Measurements from ENCODE around the gene UBE2E1.

DNA sequence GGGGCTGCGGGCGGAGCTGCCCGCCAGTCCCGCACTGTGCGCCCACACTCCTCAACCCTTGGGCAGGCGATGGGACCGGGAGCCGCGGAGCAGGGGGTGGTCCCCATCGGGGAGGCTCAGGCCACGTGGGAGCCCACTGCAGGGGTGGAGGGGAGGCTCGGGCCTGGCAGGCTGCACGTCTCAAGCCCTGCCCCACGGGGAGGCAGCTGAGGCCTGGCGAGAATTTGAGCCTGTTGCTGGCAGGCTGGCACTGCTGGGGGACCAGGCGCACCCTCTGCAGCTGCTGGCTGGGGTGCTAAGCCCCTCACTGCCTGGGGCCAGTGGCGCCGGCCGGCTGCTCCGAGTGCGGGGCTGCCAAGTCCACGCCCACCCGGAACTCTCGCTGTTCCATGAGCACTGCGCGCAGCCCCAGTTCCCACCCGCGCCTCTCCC lies 76.7 kb downstream of the UBE2E1 start:
- TF ChIP-seq, protein P1, sequence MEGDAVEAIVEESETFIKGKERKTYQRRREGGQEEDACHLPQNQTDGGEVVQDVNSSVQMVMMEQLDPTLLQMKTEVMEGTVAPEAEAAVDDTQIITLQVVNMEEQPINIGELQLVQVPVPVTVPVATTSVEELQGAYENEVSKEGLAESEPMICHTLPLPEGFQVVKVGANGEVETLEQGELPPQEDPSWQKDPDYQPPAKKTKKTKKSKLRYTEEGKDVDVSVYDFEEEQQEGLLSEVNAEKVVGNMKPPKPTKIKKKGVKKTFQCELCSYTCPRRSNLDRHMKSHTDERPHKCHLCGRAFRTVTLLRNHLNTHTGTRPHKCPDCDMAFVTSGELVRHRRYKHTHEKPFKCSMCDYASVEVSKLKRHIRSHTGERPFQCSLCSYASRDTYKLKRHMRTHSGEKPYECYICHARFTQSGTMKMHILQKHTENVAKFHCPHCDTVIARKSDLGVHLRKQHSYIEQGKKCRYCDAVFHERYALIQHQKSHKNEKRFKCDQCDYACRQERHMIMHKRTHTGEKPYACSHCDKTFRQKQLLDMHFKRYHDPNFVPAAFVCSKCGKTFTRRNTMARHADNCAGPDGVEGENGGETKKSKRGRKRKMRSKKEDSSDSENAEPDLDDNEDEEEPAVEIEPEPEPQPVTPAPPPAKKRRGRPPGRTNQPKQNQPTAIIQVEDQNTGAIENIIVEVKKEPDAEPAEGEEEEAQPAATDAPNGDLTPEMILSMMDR (IDR thresholded peaks at IDR 0.05): no peak
- no peak for TF ChIP-seq POLR2A (IDR thresholded peaks at IDR 0.05)
